ENCODE measurements around the gene NEO1.
"Not testable (repeated sequence)": the region's sequence is repeated elsewhere in the genome, so short reads cannot be mapped to it uniquely, and the experiment has no call there.

NEO1 gene

GRCh38 chr15:73300286-73300685 is 248.0 kb downstream of the NEO1 start:
- DNase-seq, result not testable (repeated sequence)

GRCh38 chr15:73303636-73304035 is 251.4 kb downstream of the NEO1 start:
- DNase-seq, result no peak

- peak in 22 of 51 donors; percentile 7 to 39 (median 19) for DNase-seq
Observed at GRCh38 chr15:73305331-73306211, 253.3 kb downstream of the NEO1 start.

- no peak for DNase-seq
Observed at GRCh38 chr15:73308305-73308704, 256.0 kb downstream of the NEO1 start.

- no peak for DNase-seq
Observed at GRCh38 chr15:73313861-73314260, 261.6 kb downstream of the NEO1 start.

GRCh38 chr15:73317651-73318462 is 265.6 kb downstream of the NEO1 start:
- peak in 3 of 51 donors; percentile 19 to 52 (median 31) for DNase-seq

- peak in 26 of 51 donors; percentile 8 to 65 (median 32) for DNase-seq
Observed at GRCh38 chr15:73318463-73319351, 266.4 kb downstream of the NEO1 start.

- no peak for DNase-seq
Observed at GRCh38 chr15:73319460-73320245, 267.4 kb downstream of the NEO1 start.

- DNase-seq, result no peak
Observed at GRCh38 chr15:73320619-73321180, 268.4 kb downstream of the NEO1 start.

- no peak for DNase-seq
Observed at GRCh38 chr15:73321496-73322450, 269.5 kb downstream of the NEO1 start.

GRCh38 chr15:73322665-73323373 is 270.6 kb downstream of the NEO1 start:
- DNase-seq, result no peak

GRCh38 chr15:73323374-73323955 is 271.2 kb downstream of the NEO1 start:
- DNase-seq, result no peak

- DNase-seq, result no peak
Observed at GRCh38 chr15:73323956-73324355, 271.7 kb downstream of the NEO1 start.

GRCh38 chr15:73324496-73325170 is 272.4 kb downstream of the NEO1 start:
- no peak for DNase-seq

- DNase-seq, result no peak
Observed at GRCh38 chr15:73325191-73325861, 273.1 kb downstream of the NEO1 start.

GRCh38 chr15:73326157-73326556 is 273.9 kb downstream of the NEO1 start:
- DNase-seq, result no peak
